SK-N-SH treated with all-trans-retinoic acid at 6 μM for 48 hours (cell line): ENCODE measurements around the gene UBE3C.

Experiments used
- ARNTL ChIP-seq: fragments of 450-650 bp; formaldehyde crosslinking; IDR thresholded peaks from 2 replicates; pipeline ENCODE4 v1.5.0; 2020; ENCODE audit warnings: low read depth, mild to moderate bottlenecking, moderate library complexity, borderline replicate concordance
- BACH2 ChIP-seq: fragments of 250-450 bp; sonication (Bioruptor Pico); IDR thresholded peaks from 2 replicates; pipeline ENCODE4 v1.9.0; 2021; ENCODE audit warnings: mild to moderate bottlenecking, borderline replicate concordance
- OSR1 ChIP-seq: fragments of 250-450 bp; sonication (Bioruptor Pico); IDR thresholded peaks from 2 replicates; pipeline ENCODE4 v1.8.0; 2022; ENCODE audit warnings: moderate library complexity, mild to moderate bottlenecking, inconsistent platforms
- SNAI2 ChIP-seq: fragments of 250-450 bp; sonication (Bioruptor Pico); IDR thresholded peaks from 2 replicates; pipeline ENCODE4 v1.5.0; 2020; ENCODE audit warnings: mild to moderate bottlenecking, moderate library complexity
- ZNF70 ChIP-seq: fragments of 450-650 bp; formaldehyde crosslinking; IDR thresholded peaks from 2 replicates; pipeline ENCODE4 v1.5.0; 2020; ENCODE audit warnings: mild to moderate bottlenecking, moderate library complexity

- TF ChIP-seq OSR1 (CRISPR knock-in tag): no peak
- no peak for TF ChIP-seq ARNTL
- no peak for TF ChIP-seq BACH2
- no peak for TF ChIP-seq SNAI2 (CRISPR knock-in tag)
- no peak for TF ChIP-seq ZNF70 (CRISPR knock-in tag)
Measured at GRCh38 chr7:157210682-157211081, 72.0 kb downstream of the UBE3C start.
